Naive B cell (primary cell): ENCODE results near the gene PTCD2. TPM values are rescaled to one million over a fixed set of nuclear protein-coding genes. Genes with fewer than 3 reads are reported as not detected.

ENCODE experiments used
- ATAC-seq, 2 donors: fragments of 150-1000 bp; cut with Tn5 transposase; 2 replicates each; pipeline ENCODE4 v1.10.0; 2021; ENCODE audit warnings: low read depth in 2 of 2, mild to moderate bottlenecking in 2 of 2, moderate library complexity in 2 of 2
- DNase-seq: peaks from one replicate; pipeline ENCODE4 v3.0.0; 2022
- H3K27ac Mint-ChIP-seq, 6 donors: one replicate each; pipeline ENCODE4 v1.8.0; 2020 to 2022; ENCODE audit warnings: mild to moderate bottlenecking in 6 of 6, mixed read lengths in 6 of 6, moderate library complexity in 5 of 6, inconsistent platforms in 2 of 6
- H3K27me3 Mint-ChIP-seq, 3 donors: one replicate each; pipeline ENCODE4 v1.8.0; 2021 to 2022; ENCODE audit warnings: mixed read lengths in 3 of 3, mild to moderate bottlenecking in 1 of 3
- H3K36me3 Mint-ChIP-seq, 2 donors: one replicate each; pipeline ENCODE4 v1.8.0; 2020 to 2022; ENCODE audit warnings: mixed read lengths in 2 of 2, inconsistent platforms in 1 of 2, mild to moderate bottlenecking in 1 of 2
- H3K4me1 Mint-ChIP-seq, 3 donors: one replicate each; pipeline ENCODE4 v1.8.0; 2020 to 2022; ENCODE audit warnings: mixed read lengths in 3 of 3, inconsistent platforms in 1 of 3, mild to moderate bottlenecking in 1 of 3, moderate library complexity in 1 of 3
- H3K4me3 Mint-ChIP-seq, 8 donors: one replicate each; pipeline ENCODE4 v1.8.0; 2020 to 2022; ENCODE audit warnings: mild to moderate bottlenecking in 8 of 8, mixed read lengths in 8 of 8, moderate library complexity in 8 of 8, inconsistent platforms in 2 of 8
- H3K9me3 Mint-ChIP-seq, 7 donors: one replicate each; pipeline ENCODE4 v1.8.0; 2020 to 2022; ENCODE audit warnings: mixed read lengths in 7 of 7, mild to moderate bottlenecking in 5 of 7, inconsistent platforms in 2 of 7, moderate library complexity in 1 of 7
- polyA plus RNA-seq, 6 donors: library from polyadenylated mRNA; unstranded; fragments of 300-500 nt; fragmentation: Illumina TruSeq; gene quantifications; one replicate each; pipeline ENCODE4 v1.2.3, GENCODE V29; 2021; ENCODE audit warnings: low read depth in 6 of 6

PTCD2 gene
- polyA plus RNA-seq, 6 donors from 2014 or later: 0.11 to 5.8 (median 4.6) TPM

DNA sequence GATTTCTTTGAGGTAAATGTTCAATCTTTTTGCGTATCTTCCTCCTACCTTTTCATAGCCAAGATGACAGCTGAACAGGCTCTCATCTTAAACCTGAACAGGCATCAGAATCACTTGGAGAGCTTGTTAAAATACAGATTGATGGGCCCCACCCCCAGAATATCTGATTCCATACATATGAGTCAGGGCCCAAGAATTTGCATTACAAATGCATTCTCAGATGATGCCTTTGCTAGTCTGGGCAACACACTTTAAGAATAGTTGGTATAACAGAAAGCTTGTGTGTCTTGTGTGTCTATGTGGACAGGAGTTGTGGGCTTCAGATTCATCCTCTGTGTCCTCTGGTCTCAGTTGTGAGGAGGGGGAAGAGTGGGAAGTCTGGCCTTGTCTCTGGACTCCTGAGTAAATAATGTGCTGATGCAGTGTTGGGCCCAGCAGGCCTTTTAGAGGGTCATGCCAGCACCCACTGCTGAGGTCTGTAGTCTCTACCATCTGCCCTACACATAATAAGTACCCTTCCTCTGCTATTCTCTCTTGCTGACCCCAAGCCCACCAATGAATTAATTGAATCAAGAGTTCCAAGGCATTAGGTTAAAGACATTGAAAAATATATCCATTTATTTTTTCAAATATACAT lies 43.1 kb downstream of the PTCD2 start:
- no peak overlapping the region for H3K4me3 Mint-ChIP-seq
- H3K36me3 Mint-ChIP-seq: peaks cover 13 to 29% of the 10 kb centered on the region in 2 donors
- ATAC-seq (no peak), DNase-seq (no peak)
- no peaks in the 10 kb centered on the region for H3K27me3 Mint-ChIP-seq
- H3K9me3 Mint-ChIP-seq: no peaks in the 10 kb centered on the region
- no peak overlapping the region for H3K27ac Mint-ChIP-seq
- peaks cover 2 to 8% (median 5%) of the 10 kb centered on the region in 3 donors for H3K4me1 Mint-ChIP-seq

DNA sequence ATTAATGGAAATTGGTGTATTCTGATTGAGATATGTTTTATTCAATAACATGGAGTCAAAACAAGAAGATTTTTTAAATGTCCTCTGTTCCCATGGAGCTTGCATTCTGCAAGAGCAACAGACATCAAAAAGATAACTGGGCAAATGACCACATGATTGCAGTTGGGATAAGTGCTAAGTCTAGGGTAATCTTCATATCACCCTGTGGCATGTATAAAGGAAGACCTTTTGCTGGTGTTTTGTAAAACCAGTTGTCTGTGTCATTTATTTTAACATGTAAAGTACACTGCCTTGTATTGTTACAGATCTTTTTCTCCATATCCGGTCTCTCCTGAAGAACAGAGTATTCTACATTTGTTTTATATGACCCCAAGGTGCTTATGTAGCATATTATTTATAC lies 44.0 kb downstream of the PTCD2 start:
- ATAC-seq (no peak), DNase-seq (no peak)
- Mint-ChIP-seq H3K4me1 (peaks cover 2 to 8% (median 5%) of the 10 kb centered on the region in 3 donors), H3K36me3 (peaks cover 10 to 25% of the 10 kb centered on the region in 2 donors), H3K4me3 (no peak overlapping the region), H3K9me3 (no peaks in the 10 kb centered on the region), H3K27me3 (no peaks in the 10 kb centered on the region), H3K27ac (no peak overlapping the region)

- H3K4me3 Mint-ChIP-seq: no peak overlapping the region
- no peak overlapping the region for H3K27ac Mint-ChIP-seq
- H3K9me3 Mint-ChIP-seq: no peaks in the 10 kb centered on the region
- peaks cover 2 to 8% (median 5%) of the 10 kb centered on the region in 3 donors for H3K4me1 Mint-ChIP-seq
- ATAC-seq (no peak), DNase-seq (no peak)
- no peaks in the 10 kb centered on the region for H3K27me3 Mint-ChIP-seq
- peaks cover 10 to 17% of the 10 kb centered on the region in 2 donors for H3K36me3 Mint-ChIP-seq
Measured at GRCh38 chr5:72364951-72365350, 44.8 kb downstream of the PTCD2 start.

DNA sequence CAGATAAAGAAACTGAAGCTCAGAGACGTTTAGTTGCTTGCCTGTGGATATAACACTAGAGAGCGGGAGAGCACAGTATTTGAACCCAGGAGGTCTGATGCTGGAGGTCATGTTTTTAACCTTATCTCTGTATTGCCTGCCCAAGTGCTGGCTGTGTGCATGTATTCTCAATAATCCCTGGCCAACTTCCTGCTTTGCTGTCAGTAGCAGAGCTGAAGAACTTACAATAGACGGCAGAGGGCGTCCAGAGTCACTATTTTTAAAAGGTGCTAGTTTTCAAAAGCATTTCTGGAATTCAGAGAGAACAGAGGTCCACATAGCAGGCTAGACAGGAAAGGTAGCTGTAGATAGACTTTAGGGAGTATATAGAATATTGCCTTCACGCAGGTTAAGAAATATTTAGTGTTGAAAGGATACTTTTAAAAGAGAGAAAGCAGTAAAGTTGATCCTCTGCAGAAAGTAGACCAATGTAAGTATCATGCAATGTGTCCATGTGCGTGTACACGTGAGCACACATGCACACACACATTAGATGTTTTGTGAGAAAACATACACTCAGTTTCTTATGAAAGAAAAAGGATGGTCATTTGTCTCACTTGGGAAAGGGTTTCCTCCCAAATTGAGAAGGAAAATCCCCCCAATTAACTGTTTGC lies 46.3 kb downstream of the PTCD2 start:
- ATAC-seq (peak; percentile 74 to 88), DNase-seq (peak; percentile 40)
- Mint-ChIP-seq H3K27me3 (no peaks in the 10 kb centered on the region), H3K9me3 (no peaks in the 10 kb centered on the region), H3K36me3 (peaks cover 6 to 14% of the 10 kb centered on the region in 2 donors), H3K4me3 (no peak overlapping the region), H3K4me1 (peaks cover 2 to 8% (median 8%) of the 10 kb centered on the region in 3 donors), H3K27ac (no peak overlapping the region)

DNA sequence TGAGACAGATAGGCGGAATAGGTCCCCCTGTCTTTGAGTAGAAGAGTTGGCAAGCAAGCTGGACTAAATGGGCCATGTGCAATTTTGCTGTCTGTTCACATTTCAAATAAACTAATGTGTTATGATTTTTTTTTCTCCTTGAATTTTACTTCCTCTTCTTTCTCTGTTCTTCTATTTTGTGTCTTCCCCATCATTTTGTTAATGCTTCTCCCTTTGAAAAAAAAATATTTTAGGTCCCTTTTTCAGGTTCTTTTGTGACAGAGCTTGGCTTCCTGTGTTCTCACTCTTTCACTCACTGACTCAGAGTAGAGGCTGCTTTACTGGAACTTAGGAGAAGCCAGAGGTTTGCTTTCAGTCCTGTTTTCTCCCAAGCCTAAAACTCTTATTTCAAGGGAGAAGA lies 48.1 kb downstream of the PTCD2 start:
- no peaks in the 10 kb centered on the region for H3K9me3 Mint-ChIP-seq
- DNase-seq (no peak), ATAC-seq (no peak)

GRCh38 chr5:72369301-72369700 lies 49.1 kb downstream of the PTCD2 start:
- Mint-ChIP-seq H3K4me1 (peaks cover 4 to 16% (median 14%) of the 10 kb centered on the region in 3 donors), H3K36me3 (no peaks in the 10 kb centered on the region), H3K27me3 (peaks cover 0 to 5% (median 0%) of the 10 kb centered on the region in 3 donors), H3K4me3 (no peak overlapping the region), H3K27ac (no peak overlapping the region), H3K9me3 (no peaks in the 10 kb centered on the region)
- no peak for DNase-seq
- no peak for ATAC-seq

More for the DNA sequence above, 48.1 kb downstream of the PTCD2 start:
- Mint-ChIP-seq H3K4me3 (no peak overlapping the region), H3K4me1 (peaks cover 4 to 16% (median 14%) of the 10 kb centered on the region in 3 donors), H3K36me3 (no peaks in the 10 kb centered on the region), H3K27me3 (no peaks in the 10 kb centered on the region), H3K27ac (peak overlapping the region in 2 of 6 donors; percentile 14 to 24)

DNA sequence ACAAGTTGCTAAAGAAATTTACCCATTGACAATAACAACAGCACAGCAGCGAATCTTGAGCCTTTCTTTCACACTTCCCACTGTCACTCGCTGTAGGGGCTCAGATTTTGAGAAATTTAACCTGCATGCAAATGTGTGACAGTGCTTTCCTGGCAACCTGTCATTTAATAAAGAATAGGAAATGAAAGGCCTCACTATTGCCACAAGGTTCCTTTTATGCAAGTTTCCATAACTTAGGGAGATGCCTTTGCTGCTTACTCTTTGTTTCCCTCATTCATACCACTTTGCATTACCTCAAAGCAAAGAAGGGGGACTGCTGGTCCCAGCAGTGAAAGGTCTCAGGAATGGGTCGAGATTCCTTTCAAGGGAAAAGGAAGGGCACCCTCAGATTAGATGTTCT lies 49.5 kb downstream of the PTCD2 start:
- peak overlapping the region in 1 of 6 donors; percentile 38 for H3K27ac Mint-ChIP-seq
- H3K9me3 Mint-ChIP-seq: no peaks in the 10 kb centered on the region
- DNase-seq (no peak), ATAC-seq (no peak)
- H3K27me3 Mint-ChIP-seq: peaks cover 0 to 5% (median 0%) of the 10 kb centered on the region in 3 donors
- H3K4me3 Mint-ChIP-seq: no peak overlapping the region
- peaks cover 4 to 16% (median 14%) of the 10 kb centered on the region in 3 donors for H3K4me1 Mint-ChIP-seq
- no peaks in the 10 kb centered on the region for H3K36me3 Mint-ChIP-seq

DNA sequence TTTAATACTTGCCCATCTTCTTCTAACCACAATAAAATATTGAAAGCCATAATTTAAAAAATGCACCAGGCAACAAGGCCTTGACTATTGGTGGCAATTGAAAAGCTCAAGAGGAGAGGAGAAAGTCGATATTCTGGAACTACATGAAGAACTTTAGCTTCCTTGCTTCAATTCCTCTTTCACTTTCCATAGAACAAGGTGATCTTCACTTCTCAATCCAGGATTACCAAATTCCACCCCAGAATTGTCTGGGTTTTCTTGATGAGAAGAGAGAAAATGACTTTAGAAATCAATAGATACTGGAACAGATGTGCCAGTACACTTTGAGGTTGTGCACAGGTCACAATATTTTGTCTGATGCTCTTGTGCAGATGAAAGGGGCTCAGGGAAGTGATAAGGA lies 52.2 kb downstream of the PTCD2 start:
- Mint-ChIP-seq H3K27me3 (peaks cover 10 to 14% (median 12%) of the 10 kb centered on the region in 3 donors), H3K4me3 (no peak overlapping the region), H3K9me3 (no peaks in the 10 kb centered on the region), H3K27ac (peak overlapping the region in 1 of 6 donors; percentile 6), H3K4me1 (peaks cover 2 to 11% (median 6%) of the 10 kb centered on the region in 3 donors), H3K36me3 (peaks cover 0 to 7% of the 10 kb centered on the region in 2 donors)
- no peak for DNase-seq
- no peak for ATAC-seq

- DNase-seq (no peak), ATAC-seq (no peak)
- H3K9me3 Mint-ChIP-seq: no peaks in the 10 kb centered on the region
- H3K4me3 Mint-ChIP-seq: no peak overlapping the region
- H3K27ac Mint-ChIP-seq: no peak overlapping the region
- peaks cover 10 to 14% (median 13%) of the 10 kb centered on the region in 3 donors for H3K27me3 Mint-ChIP-seq
- H3K4me1 Mint-ChIP-seq: peaks cover 2 to 11% (median 6%) of the 10 kb centered on the region in 3 donors
- peaks cover 0 to 7% of the 10 kb centered on the region in 2 donors for H3K36me3 Mint-ChIP-seq
Measured at GRCh38 chr5:72372923-72373322, 52.8 kb downstream of the PTCD2 start.

DNA sequence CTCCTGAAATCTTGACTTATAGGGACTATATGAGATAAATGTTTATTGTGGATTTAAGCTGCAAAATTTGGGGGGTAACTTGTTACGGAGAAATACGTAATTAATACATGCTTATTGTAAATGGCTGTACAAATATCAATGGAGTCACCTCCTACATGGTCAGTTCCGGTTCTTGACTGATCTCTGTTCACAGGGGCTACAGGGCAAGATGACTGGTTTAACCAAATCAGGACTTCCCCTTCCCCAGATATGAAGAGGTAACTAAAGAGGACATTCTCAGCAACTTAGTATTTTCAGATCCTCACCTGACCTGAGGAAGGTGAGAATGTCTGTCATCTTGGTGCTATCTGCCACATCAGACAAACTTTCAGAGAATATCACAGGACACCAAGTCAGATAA lies 54.7 kb downstream of the PTCD2 start:
- H3K36me3 Mint-ChIP-seq: peaks cover 0 to 7% of the 10 kb centered on the region in 2 donors
- peaks cover 10 to 18% (median 14%) of the 10 kb centered on the region in 3 donors for H3K27me3 Mint-ChIP-seq
- H3K4me1 Mint-ChIP-seq: peaks cover 2 to 11% (median 6%) of the 10 kb centered on the region in 3 donors
- no peak for ATAC-seq
- no peaks in the 10 kb centered on the region for H3K9me3 Mint-ChIP-seq
- H3K27ac Mint-ChIP-seq: no peak overlapping the region
- DNase-seq: no peak
- H3K4me3 Mint-ChIP-seq: no peak overlapping the region

DNA sequence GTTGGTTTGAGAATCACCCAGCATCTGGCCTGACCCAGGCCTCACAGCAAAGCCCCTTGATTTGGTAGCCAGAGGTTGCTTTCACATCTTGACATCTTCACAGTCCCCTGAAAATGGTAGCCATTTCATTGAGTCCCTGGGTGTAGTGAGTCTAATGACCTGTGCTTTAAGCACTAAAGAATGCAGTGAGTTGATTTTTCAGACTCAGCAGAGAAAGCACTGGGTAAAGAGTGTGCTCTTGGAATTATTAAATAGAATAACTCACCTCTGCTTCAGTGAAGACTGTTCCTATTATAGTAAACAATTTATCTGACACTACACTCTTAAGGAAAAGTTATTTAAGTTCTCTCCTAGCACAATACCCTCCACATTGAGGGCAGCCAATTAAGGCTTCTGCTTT lies 56.2 kb downstream of the PTCD2 start:
- ATAC-seq (no peak), DNase-seq (no peak)
- peaks cover 10 to 18% (median 14%) of the 10 kb centered on the region in 3 donors for H3K27me3 Mint-ChIP-seq
- no peak overlapping the region for H3K4me3 Mint-ChIP-seq
- H3K36me3 Mint-ChIP-seq: peaks cover 0 to 7% of the 10 kb centered on the region in 2 donors
- H3K9me3 Mint-ChIP-seq: no peaks in the 10 kb centered on the region
- H3K27ac Mint-ChIP-seq: no peak overlapping the region
- peaks cover 6 to 13% (median 9%) of the 10 kb centered on the region in 3 donors for H3K4me1 Mint-ChIP-seq

DNA sequence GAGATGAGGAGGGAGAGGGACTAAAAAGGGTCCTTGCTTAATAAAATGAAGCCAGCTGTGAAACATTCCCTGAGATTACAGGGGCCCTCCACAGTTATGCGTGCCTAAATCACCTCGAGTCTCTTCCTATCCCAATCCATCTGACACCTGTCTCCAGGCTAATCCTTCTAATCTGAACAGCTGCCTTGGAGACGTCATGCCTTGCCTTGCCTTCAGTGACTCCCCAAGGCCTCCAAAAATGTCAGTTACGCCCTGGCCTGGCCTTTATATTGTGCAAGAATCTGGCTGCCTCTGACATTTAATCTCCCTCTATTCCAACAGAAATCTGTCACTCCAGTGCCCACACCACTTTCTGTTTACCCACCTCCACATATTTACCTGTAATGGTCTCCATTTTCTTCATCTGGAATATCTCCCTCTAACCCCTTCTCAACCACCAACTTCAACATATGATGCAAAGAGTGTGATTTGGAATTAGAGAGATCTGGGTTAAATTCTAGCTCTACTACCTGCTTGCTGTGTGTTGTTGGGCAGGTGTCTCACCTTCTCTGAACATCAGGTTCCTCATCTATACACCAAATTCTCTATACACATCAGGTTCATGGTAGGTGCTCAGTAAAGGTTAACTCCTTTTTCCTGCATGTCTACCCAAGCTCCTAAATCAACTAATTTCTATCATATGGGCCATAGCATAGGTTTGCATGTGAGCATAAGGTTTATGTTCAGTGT lies 57.9 kb downstream of the PTCD2 start:
- ATAC-seq: no peak
- no peak overlapping the region for H3K4me3 Mint-ChIP-seq
- no peaks in the 10 kb centered on the region for H3K9me3 Mint-ChIP-seq
- DNase-seq: no peak
- peaks cover 10 to 18% (median 14%) of the 10 kb centered on the region in 3 donors for H3K27me3 Mint-ChIP-seq
- H3K27ac Mint-ChIP-seq: no peak overlapping the region
- peaks cover 0 to 7% (median 5%) of the 10 kb centered on the region in 3 donors for H3K4me1 Mint-ChIP-seq
- H3K36me3 Mint-ChIP-seq: peaks cover 0 to 7% of the 10 kb centered on the region in 2 donors

DNA sequence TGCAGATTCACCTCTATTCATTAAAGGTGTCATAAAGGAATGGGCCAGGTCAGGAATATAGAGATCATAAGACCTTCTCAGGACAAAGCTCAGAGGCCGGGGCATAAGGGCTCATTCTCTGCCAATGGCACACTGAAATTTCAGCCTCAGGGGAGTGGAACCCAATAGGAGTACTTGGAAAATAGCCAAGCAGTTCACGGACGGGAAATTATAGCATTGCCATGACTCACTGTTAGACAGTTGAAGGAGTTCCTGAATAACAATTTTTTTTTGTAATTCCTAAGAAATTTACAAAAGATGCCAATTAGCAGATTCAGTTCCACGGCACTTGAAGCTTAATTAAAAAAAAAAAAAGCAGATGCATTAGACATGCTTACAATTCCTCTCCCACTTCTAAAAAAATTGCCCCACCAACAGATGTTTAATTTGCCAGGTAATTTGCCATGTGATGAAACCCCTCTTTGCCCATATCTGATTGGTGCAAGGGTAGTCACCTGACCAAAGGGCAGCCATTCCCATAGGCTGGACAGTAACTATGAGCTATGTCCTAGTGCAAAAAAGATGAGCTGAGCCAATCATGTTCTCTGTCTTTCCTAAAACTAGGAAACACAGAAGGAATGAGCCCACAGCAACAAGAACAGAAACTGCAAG lies 58.6 kb downstream of the PTCD2 start:
- no peak for ATAC-seq
- Mint-ChIP-seq H3K27ac (no peak overlapping the region), H3K4me3 (no peak overlapping the region), H3K9me3 (no peaks in the 10 kb centered on the region), H3K4me1 (peaks cover 0 to 7% (median 5%) of the 10 kb centered on the region in 3 donors), H3K27me3 (peaks cover 8 to 18% (median 14%) of the 10 kb centered on the region in 3 donors), H3K36me3 (peaks cover 0 to 7% of the 10 kb centered on the region in 2 donors)
- no peak for DNase-seq
